DMS153 (cell line): ENCODE data around the gene AKIRIN2.

ENCODE experiments used
- DNase-seq: peaks from one replicate; lab custom pipeline; 2025; lab: John Stamatoyannopoulos, UW

AKIRIN2 gene

DNA sequence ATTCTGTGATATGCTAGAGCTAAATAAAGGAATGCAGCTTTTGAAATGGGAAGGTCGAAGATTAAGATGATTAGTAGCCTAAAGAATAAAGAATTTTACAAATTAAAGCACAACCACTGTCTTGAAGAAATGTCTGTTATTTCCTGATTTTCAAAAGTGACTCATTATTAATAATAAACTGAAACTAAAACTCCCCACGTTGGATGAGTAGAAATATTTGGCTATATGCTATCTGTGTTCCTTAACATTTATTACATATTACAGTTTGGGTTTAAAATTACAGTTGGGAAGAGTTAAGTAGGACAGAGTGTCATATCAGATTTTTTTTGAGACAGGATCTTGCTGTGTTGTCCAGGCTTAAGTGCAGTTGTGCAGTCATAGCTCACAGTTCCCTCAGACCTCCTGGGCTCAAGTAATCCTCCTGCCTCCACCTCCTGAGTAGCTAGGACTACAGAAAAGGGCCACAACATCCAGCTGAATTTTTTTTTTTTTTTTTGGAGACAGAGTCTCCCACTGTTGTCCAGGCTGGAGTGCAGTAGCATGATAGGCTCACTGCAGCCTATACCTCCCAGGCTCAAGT, 47.1 kb downstream of the AKIRIN2 start:
- no peak for DNase-seq

DNA sequence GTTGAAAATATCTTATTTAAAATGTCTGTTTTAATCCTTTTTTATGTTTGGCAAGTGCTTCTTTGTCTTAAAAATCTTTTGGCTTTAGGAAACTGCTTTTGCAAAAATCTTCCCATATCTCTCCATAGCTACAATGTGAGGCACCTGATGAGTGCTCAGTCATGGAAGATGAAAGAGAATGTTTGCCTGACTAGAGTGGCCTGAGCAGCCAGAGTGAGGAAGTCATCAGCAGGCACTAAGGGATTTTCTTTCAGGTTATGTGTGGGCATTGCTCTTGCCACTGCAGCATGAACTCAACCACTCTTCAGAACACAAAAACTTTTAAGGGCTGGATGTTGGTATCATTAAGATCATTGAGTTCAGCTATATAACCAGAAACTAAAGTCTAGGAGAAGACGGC, 47.9 kb downstream of the AKIRIN2 start:
- no peak for DNase-seq

DNA sequence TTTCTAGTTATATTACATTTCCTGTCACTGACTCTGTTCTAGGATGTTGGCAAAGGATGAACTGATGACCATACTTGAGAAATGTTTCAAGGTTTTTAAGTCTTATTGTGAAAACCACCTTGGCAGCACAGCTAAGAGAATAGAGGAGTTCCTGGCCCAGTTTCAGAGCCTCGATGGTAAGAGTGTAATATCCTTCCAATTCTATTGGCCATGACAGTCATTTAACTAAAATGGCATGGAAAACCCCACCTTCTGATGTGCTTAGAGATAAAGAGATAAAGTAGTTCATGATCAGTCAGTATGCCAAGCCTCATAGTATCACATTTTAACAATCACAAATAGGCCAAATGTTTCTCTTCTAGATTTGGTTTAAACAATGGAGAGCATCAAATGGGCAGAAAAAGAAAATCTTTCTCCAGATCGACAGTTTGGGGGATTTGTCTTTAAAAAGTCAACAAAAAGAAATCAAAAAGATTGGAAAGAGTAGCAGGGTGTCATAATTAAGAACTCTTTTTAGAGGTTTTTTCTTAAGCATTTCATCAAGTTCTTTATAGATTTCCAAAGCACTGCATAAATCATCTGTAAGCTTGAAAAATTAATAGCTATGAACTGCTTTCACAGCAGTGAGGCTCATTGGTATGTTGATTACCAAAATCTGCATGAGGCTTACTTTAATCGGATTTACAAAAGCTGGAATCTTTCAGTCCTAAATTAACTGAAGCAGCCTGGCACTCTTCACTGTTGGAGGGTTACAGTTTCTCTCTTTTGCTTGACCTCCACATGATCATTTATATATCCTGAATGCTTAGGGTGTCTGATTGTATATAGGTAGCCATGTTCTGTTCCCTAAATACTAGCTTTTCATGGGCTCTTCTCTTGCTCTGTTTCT, 48.7 kb downstream of the AKIRIN2 start:
- DNase-seq: no peak

DNA sequence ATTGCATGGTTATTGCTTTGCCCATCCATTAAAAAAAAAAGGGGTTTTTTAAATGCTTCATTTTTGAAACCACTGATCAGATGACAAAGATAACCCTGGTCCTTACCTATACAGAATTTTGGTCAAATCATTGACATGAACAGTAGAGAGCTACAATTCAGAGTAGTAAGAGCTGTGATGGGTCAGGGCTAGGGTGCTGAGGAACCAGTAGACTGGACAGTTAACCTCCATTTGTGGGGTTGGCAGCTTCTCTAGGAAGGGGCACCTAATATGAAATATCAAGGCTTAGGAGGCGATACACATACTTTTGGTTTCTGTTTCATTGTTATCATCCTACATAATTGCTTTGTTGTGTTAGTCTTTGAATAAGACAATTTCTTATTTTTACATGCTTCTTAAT, 57.0 kb downstream of the AKIRIN2 start:
- no peak for DNase-seq

DNA sequence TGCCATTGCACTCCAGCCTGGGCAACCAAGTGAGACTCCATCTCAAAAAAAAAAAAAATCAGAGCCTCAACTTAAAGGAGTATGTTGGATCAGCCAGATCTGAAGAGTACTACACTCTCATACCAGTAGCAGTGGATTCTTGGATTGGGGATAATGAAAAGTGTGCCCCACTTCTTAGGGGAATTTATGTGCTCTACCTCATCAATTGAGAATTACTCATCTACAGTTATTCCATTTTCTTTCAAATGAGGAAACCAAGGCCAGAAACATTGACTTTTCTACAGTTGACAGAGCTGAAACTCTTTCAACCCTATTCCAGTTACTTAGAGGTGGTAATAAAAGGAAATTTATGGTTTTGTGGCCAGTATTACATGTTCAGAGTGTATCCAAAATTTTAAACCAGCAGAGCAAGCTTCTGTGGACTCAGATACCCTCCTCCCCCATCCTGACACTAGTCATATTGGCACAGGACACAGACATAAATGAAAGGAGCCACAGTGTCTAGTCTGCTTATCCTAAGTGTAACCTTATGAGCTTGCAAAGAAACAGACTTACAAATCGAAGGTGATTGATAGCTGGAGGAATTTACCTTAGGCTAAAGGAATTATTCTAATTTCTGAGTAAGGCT, 60.9 kb downstream of the AKIRIN2 start:
- DNase-seq: no peak

DNA sequence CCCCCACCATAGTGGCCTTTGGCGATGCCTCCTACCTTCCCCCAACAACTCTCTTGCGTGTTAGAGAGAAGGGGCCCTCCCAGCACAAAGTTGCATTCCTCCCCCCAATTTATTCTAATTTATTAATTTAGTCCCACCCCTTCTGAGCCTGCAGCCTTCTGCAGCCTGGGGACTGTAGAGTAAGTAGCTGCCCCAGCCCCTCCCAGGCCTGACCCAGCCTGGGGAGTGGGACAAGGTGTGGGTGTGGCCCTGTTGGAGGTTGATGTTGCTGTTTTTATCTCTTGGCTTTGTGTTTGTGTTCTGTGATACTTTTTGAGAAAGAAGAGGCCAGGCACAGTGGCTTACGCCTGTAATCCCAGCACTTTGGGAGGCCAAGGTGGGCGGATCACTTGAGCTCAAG, 62.7 kb downstream of the AKIRIN2 start:
- no peak for DNase-seq

DNA sequence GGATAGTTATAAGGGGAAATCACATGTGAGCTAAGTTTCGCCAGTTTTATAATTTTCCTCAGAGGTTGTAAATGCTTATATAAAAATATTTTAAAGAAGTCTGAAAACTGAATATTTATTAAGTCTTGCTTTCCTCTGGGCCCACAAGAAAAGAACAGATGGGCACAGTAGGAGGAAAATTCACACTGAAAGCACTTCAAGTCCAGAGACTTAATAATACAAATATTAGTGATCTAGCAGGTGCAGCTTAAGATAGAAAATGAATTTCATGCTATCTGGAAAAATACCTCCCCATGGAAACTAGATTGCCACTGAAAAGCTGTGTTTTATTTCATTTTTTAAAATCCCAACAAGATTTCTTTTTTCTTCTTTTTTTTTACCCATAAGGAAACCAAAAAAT, 64.9 kb downstream of the AKIRIN2 start:
- DNase-seq: no peak

DNA sequence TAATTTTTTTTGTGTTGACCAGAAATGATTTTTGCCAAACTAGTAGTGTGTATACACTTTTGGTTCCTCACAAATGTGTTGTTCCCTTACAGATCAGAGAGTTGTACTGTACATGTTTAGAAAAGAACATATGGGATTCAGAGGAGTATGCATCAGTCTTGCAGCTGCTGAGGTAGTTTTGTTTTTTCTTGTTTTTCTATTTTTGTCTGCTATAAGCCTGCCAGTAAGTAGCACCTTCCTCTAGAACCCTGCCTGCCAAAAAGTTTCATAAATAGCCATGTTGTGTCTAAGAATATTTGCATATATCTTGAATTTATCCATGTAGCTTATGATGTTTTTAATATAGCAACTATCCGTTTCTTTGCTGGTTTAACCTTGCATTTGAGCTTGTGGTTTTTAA, 65.7 kb downstream of the AKIRIN2 start:
- DNase-seq: no peak

DNA sequence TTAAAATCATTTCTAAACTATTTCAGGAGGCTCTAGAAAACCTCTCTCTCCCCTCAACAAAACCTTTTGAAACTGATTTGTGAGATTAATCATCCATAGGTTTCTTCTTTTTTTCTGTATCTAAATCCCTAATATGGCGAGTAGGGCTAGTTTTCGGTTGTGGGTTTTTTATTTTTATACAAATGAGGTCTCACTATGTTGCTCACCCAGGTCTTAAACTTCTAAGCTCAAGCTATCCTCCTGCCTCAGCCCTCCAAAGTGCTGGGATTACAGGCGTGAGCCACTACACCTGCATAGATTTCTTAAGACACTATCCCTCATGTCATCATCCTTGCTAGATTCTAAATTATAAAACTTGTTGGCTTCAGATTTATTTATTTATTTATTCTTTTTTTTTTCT, 68.2 kb downstream of the AKIRIN2 start:
- DNase-seq: no peak

DNA sequence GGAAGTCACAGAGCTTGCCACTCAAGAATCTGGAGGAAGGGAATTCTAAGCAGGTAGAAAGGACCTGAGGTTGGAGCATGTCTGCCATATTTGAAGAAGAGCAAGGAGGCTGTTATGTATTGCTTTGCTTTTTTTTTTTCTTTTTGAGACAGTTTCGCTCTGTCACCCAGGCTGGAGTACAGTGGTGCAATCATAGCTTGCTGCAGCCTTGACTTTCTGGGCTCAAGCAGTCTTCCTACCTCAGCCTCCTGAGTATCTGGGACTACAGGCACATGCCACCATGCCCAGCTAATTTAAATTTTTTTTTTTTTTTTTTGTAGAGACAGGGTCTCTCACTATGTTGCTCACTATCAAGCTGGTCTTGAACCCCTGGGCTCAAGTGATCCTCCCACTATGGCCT, 71.3 kb downstream of the AKIRIN2 start:
- no peak for DNase-seq

DNA sequence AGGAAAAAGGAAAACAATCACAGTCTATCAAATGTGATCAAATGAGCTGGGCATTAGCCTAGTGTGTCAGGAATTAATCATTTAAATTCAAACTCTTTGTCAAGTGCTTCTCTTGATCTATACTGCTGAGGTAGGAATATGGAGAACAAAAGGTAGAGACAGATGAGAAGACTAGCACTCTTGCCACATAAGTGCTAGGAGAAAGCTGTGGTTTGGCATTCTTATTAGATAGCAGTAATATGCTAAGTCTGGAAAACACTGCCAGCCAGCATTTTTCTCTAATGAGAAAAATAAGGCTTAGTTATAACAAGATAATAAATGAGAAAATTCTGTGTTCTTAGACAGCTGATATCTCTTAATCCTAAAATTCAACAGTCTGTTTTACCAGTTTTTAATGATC, 73.2 kb downstream of the AKIRIN2 start:
- no peak for DNase-seq

DNA sequence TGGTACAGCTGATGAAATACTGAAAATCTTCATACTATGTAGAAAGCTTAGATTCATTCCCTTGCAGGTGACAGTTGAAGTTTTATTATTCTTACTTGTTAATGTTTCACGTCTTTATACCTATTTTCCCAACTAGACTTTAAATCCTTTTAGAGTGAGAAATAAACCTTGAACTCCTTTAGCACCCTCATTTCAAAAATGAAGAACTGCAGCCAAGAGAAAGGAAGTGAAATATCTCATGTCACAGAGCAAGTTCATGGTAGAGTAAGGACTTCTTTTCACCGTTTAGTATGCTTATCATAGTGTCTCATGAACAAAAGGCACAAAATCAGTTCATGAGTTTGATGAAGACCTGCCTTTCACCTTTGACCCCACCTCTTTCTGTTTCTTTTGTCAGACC, 73.6 kb downstream of the AKIRIN2 start:
- no peak for DNase-seq
